Gastroesophageal sphincter (tissue), 3 donors: Measurements from ENCODE around the gene GLRX2.

Experiments used
- POLR2A ChIP-seq, 2 donors: fragments of 450-650 bp; IDR thresholded peaks; one replicate each; pipeline ENCODE4 v1.6.1; 2017; ENCODE audit warnings: antibody characterized with exemption in 2 of 2, mild to moderate bottlenecking in 2 of 2, moderate library complexity in 1 of 2
- TF ChIP-seq, protein P1 (sequence below), 4 experiments: fragments of 200-600 bp in 2 of 4; fragments of 450-650 bp in 2 of 4; sonication (generic) in 1 of 4; IDR thresholded peaks; one replicate each; pipeline ENCODE4 v1.5.1; 2017 to 2019; ENCODE audit warnings: antibody characterized with exemption in 4 of 4, mild to moderate bottlenecking in 2 of 4, moderate library complexity in 2 of 4

DNA sequence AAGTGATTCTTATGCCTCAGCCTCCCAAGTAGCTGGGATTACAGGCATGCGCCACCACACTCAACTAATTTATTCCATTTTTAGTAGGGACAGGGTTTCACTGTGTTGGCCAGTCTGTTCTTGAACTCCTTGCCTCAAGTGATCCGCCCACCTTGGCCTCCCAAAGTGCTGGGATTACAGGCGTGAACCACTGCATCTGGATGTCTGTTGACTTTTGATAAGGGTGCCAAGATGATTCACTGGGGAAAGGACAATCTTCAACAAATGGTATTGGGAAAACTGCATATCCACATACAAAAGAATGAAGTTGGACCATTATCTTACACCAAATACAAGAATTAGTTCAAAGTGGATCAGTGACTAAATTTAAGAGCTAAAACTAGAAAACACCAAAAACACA, 26.0 kb downstream of the GLRX2 start:
- TF ChIP-seq POLR2A (IDR thresholded peaks at IDR 0.05) = no peak
- TF ChIP-seq, protein P1, sequence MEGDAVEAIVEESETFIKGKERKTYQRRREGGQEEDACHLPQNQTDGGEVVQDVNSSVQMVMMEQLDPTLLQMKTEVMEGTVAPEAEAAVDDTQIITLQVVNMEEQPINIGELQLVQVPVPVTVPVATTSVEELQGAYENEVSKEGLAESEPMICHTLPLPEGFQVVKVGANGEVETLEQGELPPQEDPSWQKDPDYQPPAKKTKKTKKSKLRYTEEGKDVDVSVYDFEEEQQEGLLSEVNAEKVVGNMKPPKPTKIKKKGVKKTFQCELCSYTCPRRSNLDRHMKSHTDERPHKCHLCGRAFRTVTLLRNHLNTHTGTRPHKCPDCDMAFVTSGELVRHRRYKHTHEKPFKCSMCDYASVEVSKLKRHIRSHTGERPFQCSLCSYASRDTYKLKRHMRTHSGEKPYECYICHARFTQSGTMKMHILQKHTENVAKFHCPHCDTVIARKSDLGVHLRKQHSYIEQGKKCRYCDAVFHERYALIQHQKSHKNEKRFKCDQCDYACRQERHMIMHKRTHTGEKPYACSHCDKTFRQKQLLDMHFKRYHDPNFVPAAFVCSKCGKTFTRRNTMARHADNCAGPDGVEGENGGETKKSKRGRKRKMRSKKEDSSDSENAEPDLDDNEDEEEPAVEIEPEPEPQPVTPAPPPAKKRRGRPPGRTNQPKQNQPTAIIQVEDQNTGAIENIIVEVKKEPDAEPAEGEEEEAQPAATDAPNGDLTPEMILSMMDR (IDR thresholded peaks at IDR 0.05) = no peak
